Stimulated activated CD8-positive, alpha-beta memory T cell treated with anti-CD3 and anti-CD28 coated beads, Interleukin-15, amount 100 ng/mL, for 4 hours (primary cell): Measurements from ENCODE around the gene KRTAP16-1.
"Not testable (repeated sequence)": the region's sequence is repeated elsewhere in the genome, so short reads cannot be mapped to it uniquely, and the experiment has no call there.

ENCODE experiments used
- DNase-seq, 2 donors: peaks; one replicate each; pipeline ENCODE4 v3.0.0-alpha.2; 2020; ENCODE audit warnings: low read depth in 2 of 2

Gene KRTAP16-1

GRCh38 chr17:41301916-41302901 is 6.9 kb downstream of the KRTAP16-1 start, which contains the start of gene KRTAP29-1:
Gene KRTAP29-1, minus strand, starts transcription at chr17:41302851. Its CDS starts 0 bp downstream, at chr17:41302851.
- no peak for DNase-seq

- DNase-seq = no peak
Observed at GRCh38 chr17:41301204-41301790, 7.8 kb downstream of the KRTAP16-1 start.

GRCh38 chr17:41298458-41299135 is 10.5 kb downstream of the KRTAP16-1 start:
- DNase-seq = no peak

- no peak for DNase-seq
Observed at GRCh38 chr17:41296846-41297245, 12.3 kb downstream of the KRTAP16-1 start.

- no peak for DNase-seq
Observed at GRCh38 chr17:41294016-41294415, 15.1 kb downstream of the KRTAP16-1 start.

GRCh38 chr17:41287050-41287449 is 22.1 kb downstream of the KRTAP16-1 start:
- no peak for DNase-seq

GRCh38 chr17:41284546-41284945 is 24.6 kb downstream of the KRTAP16-1 start:
- no peak for DNase-seq

- no peak for DNase-seq
Observed at GRCh38 chr17:41284043-41284442, 25.1 kb downstream of the KRTAP16-1 start.

- DNase-seq = no peak
Observed at GRCh38 chr17:41278176-41278955, 30.7 kb downstream of the KRTAP16-1 start.

- not testable (repeated sequence) for DNase-seq
Observed at GRCh38 chr17:41275648-41276190, 33.4 kb downstream of the KRTAP16-1 start, which contains the start of gene KRTAP9-7. Gene KRTAP9-7, plus strand, starts transcription at chr17:41275698. Its CDS starts 0 bp downstream, at chr17:41275698.

- DNase-seq = no peak
Observed at GRCh38 chr17:41271858-41272257, 37.3 kb downstream of the KRTAP16-1 start.

- not testable (repeated sequence) for DNase-seq
Observed at GRCh38 chr17:41271323-41271722, 37.8 kb downstream of the KRTAP16-1 start.

- DNase-seq = no peak
Observed at GRCh38 chr17:41267711-41268110, 41.4 kb downstream of the KRTAP16-1 start.

- DNase-seq = no peak
Observed at GRCh38 chr17:41265078-41265477, 44.0 kb downstream of the KRTAP16-1 start, which contains the start of gene KRTAP9-6. Gene KRTAP9-6, plus strand, starts transcription at chr17:41265378. Its CDS starts 0 bp downstream, at chr17:41265378.

GRCh38 chr17:41264599-41264998 is 44.5 kb downstream of the KRTAP16-1 start:
- DNase-seq = no peak

- no peak for DNase-seq
Observed at GRCh38 chr17:41263212-41263611, 45.9 kb downstream of the KRTAP16-1 start.

GRCh38 chr17:41258406-41258805 is 50.7 kb downstream of the KRTAP16-1 start:
- no peak for DNase-seq
